ENCODE results near the gene RDH11.

GRCh38 chr14:67645414-67645813 lies 50.1 kb downstream of the RDH11 start:
- TF ChIP-seq POLR2A (IDR thresholded peaks at IDR 0.05): no peak
- no peak for TF ChIP-seq CTCF (IDR thresholded peaks at IDR 0.05)

Measured in lower leg skin (tissue), 3 donors.